Body of pancreas (tissue), 4 donors: ENCODE results near the gene DCTN2. TPM values are rescaled to one million over a fixed set of nuclear protein-coding genes. Genes with fewer than 3 reads are reported as not detected.

Experiments used
- ATAC-seq: fragments of 150-250 bp; one replicate; pipeline ENCODE4 v1.9.1; 2016
- DNase-seq, 4 donors: peaks; one replicate each; pipeline ENCODE4 v3.0.0-alpha.2; 2019
- H3K27ac ChIP-seq, 4 donors: fragments of 200-600 bp; sonication (generic); 1 replicate in 3 of 4; 2 replicates in 1 of 4; pipeline versions ENCODE4 v1.5.1 to v1.6.1; 2016 to 2019; ENCODE audit warnings: mild to moderate bottlenecking in 1 of 4, mixed read lengths in 1 of 4, moderate library complexity in 1 of 4
- H3K27me3 ChIP-seq, 2 donors: fragments of 200-600 bp; sonication (generic); one replicate each; pipeline ENCODE4 v1.6.0; 2016; ENCODE audit warnings: mild to moderate bottlenecking in 1 of 2
- H3K36me3 ChIP-seq, 2 donors: fragments of 200-600 bp; sonication (generic); replicated peaks in 1 of 2; 2 replicates each; pipeline ENCODE4 v1.5.1; 2016; ENCODE audit warnings: low read depth in 2 of 2; ENCODE audit not compliant: insufficient read depth in 1 of 2
- H3K4me1 ChIP-seq: fragments of 200-600 bp; sonication (generic); one replicate; pipeline ENCODE4 v1.6.0; 2016
- H3K4me3 ChIP-seq, 2 donors: fragments of 200-600 bp; sonication (generic); 1 replicate in 1 of 2; 2 replicates in 1 of 2; pipeline ENCODE4 v1.5.1; 2016 to 2019
- H3K9me3 ChIP-seq, 3 donors: fragments of 200-600 bp; sonication (generic); 1 replicate in 2 of 3; 2 replicates in 1 of 3; pipeline ENCODE4 v1.5.1; 2016
- POLR2A ChIP-seq, 3 donors: fragments of 450-650 bp; IDR thresholded peaks; one replicate each; pipeline ENCODE4 v1.6.1; 2016; ENCODE audit warnings: antibody characterized with exemption in 3 of 3, mild to moderate bottlenecking in 2 of 3
- WGBS, 2 donors: methylation state at CpG; one replicate each; pipeline ENCODE4 v1.1.5; 2017; 5-methylcytosine and 5-hydroxymethylcytosine counted together
- intact Hi-C: fragments of 100-400 bp; cut with DNase I; formaldehyde crosslinking; loops from one replicate; pipeline ENCODE4 v1.15.1; 2023
- total RNA-seq, 2 donors: library from RNA; depleted of rRNA; stranded (reverse); fragments of >200 nt; gene quantifications; one replicate each; pipeline ENCODE4 v1.1.0, GENCODE V29; 2016
- TF ChIP-seq, protein P1 (sequence below), 7 experiments: fragments of 450-650 bp in 4 of 7; fragments of 200-600 bp in 3 of 7; sonication (generic) in 3 of 7; IDR thresholded peaks; one replicate each; pipeline ENCODE4 v1.5.1; 2016 to 2019; ENCODE audit warnings: antibody characterized with exemption in 7 of 7

DCTN2 gene
- total RNA-seq, 2 donors from 2014 or later: 80.1 to 89.2 TPM

- Histone ChIP-seq H3K36me3 (peaks cover 0 to 29% of the 10 kb centered on the region in 2 donors), H3K4me3 (no peak overlapping the region), H3K9me3 (no peaks in the 10 kb centered on the region), H3K27me3 (no peaks in the 10 kb centered on the region), H3K27ac (no peak overlapping the region), H3K4me1 (no peaks in the 10 kb centered on the region)
- ATAC-seq: no peak
- TF ChIP-seq, protein P1, sequence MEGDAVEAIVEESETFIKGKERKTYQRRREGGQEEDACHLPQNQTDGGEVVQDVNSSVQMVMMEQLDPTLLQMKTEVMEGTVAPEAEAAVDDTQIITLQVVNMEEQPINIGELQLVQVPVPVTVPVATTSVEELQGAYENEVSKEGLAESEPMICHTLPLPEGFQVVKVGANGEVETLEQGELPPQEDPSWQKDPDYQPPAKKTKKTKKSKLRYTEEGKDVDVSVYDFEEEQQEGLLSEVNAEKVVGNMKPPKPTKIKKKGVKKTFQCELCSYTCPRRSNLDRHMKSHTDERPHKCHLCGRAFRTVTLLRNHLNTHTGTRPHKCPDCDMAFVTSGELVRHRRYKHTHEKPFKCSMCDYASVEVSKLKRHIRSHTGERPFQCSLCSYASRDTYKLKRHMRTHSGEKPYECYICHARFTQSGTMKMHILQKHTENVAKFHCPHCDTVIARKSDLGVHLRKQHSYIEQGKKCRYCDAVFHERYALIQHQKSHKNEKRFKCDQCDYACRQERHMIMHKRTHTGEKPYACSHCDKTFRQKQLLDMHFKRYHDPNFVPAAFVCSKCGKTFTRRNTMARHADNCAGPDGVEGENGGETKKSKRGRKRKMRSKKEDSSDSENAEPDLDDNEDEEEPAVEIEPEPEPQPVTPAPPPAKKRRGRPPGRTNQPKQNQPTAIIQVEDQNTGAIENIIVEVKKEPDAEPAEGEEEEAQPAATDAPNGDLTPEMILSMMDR (IDR thresholded peaks at IDR 0.05): no peak
- no peak for TF ChIP-seq POLR2A (IDR thresholded peaks at IDR 0.05)
- WGBS, 2 donors: 92 to 94% methylated on average over 11 of the region's 11 CpGs
- no peak for DNase-seq
- intact Hi-C loops: no loop called here
These were observed 46.8 kb downstream of the DCTN2 start for GRCh38 chr12:57500213-57500612.

- no peaks in the 10 kb centered on the region for H3K9me3 ChIP-seq
- WGBS, 2 donors: 96 to 97% methylated on average over 4 of the region's 4 CpGs
These were observed 48.4 kb downstream of the DCTN2 start for GRCh38 chr12:57498571-57498970.

GRCh38 chr12:57498132-57498502 is 48.9 kb downstream of the DCTN2 start:
- H3K4me1 ChIP-seq: no peaks in the 10 kb centered on the region
- DNase-seq (no peak), ATAC-seq (no peak)
- TF ChIP-seq, protein P1 (IDR thresholded peaks at IDR 0.05): no peak
- no peak for TF ChIP-seq POLR2A (IDR thresholded peaks at IDR 0.05)
- H3K4me3 ChIP-seq: no peak overlapping the region
- H3K27me3 ChIP-seq: no peaks in the 10 kb centered on the region
- H3K27ac ChIP-seq: no peak overlapping the region
- peaks cover 0 to 21% of the 10 kb centered on the region in 2 donors for H3K36me3 ChIP-seq
- whole genome bisulfite sequencing, 2 donors: 79 to 91% methylated on average over 6 to 9 of the region's 9 CpGs
- intact Hi-C loops: no loop called here
- H3K9me3 ChIP-seq: no peaks in the 10 kb centered on the region

More at GRCh38 chr12:57498571-57498970, 48.4 kb downstream of the DCTN2 start:
- Histone ChIP-seq H3K27ac (no peak overlapping the region), H3K4me3 (no peak overlapping the region), H3K36me3 (peaks cover 0 to 23% of the 10 kb centered on the region in 2 donors), H3K27me3 (no peaks in the 10 kb centered on the region), H3K4me1 (no peaks in the 10 kb centered on the region)
- TF ChIP-seq POLR2A (IDR thresholded peaks at IDR 0.05): no peak
- TF ChIP-seq, protein P1 (IDR thresholded peaks at IDR 0.05): no peak
- ATAC-seq: no peak
- intact Hi-C loops: no loop called here
- no peak for DNase-seq

- DNase-seq (no peak), ATAC-seq (no peak)
- 87 to 88% methylated on average over 12 of the region's 12 CpGs for WGBS, 2 donors
- Histone ChIP-seq H3K27me3 (no peaks in the 10 kb centered on the region), H3K9me3 (no peaks in the 10 kb centered on the region), H3K4me1 (no peaks in the 10 kb centered on the region), H3K27ac (no peak overlapping the region), H3K36me3 (peaks cover 0 to 20% of the 10 kb centered on the region in 2 donors), H3K4me3 (no peak overlapping the region)
- TF ChIP-seq, protein P1 (IDR thresholded peaks at IDR 0.05): no peak
- TF ChIP-seq POLR2A (IDR thresholded peaks at IDR 0.05): no peak
- intact Hi-C loops: no loop called here
These were observed 49.5 kb downstream of the DCTN2 start for GRCh38 chr12:57497223-57498131.
